Measurements from ENCODE around the gene JUNB.
"Not testable (repeated sequence)": the region's sequence is repeated elsewhere in the genome, so short reads cannot be mapped to it uniquely, and the experiment has no call there.

Gene JUNB

DNA sequence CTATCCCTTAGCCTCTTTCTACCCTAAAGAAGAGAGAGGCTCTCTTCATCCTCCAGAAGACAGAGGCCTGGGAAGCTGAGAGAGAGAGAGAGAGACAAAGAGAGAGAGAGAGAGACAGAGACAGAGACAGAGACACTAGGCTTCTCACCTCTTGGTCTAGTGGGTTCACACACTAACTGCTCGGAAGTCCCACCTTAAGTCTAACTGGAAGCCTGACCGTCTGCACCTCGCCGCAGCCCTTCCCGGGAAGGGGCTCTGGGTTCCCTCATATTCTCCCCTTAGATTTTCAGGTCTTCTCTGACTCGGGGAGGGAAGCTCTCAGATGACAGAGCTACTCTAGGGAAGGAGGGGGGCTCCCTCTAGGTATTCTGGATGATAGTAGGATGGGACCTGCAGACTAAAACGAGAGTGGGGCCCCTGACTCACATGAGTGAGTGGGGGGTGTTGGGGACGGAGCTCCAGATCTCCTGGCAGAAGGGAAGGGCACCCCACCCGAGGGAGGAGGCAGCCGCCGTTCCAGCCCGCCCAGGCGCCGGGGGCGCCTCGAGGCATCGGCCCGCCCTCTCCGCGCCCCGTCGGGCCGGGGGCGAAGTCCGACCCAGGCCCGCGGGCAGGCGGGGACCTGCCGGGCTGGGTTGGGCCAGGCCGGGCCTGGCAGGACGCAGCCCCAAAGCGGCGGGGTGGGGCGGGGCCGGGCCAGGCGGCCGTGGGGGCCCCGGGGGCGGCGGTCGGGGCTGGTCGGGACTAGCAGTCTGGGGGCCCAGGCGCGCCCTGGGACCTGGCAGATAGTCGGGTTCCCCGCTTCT, 2.0 kb upstream of the JUNB start:
- DNase-seq: peak in 1 of 2 donors; percentile 28

DNA sequence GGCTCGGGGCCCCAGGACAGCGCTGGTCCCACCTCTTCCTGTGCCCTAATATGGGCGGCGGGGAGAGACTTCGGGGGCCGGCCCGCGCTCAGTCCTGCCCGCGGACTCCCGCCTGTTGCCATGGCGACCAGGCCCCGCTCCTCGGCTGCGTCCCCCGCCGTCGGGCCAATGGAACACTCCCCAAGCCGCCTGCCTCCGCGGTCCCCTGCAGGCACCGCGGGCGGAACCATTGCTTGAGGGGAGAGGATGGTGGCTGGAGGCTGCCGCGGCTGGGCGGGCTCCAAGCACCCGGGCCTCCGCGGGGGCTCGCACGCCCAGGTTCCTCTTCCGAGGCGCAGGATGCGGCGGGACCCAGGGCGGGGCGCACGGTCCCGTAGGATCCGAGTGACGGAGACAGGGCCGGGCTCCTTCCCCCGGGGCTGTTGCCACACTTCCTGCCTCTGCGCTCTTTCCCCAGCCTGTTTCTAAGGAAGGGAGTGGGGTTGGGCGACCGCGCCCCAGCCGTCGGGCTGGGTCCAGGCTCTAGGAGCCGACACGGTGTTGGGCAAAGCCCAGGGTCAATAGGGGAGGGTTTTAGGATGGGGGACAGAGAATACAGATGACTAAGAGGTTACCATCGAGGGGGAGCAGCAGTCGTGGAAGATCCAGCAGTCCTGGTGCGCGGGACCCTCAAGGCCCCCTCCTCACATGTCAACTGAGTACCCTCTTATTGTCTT, 1.2 kb upstream of the JUNB start:
- DNase-seq: peak; percentile 91 to 95

DNA sequence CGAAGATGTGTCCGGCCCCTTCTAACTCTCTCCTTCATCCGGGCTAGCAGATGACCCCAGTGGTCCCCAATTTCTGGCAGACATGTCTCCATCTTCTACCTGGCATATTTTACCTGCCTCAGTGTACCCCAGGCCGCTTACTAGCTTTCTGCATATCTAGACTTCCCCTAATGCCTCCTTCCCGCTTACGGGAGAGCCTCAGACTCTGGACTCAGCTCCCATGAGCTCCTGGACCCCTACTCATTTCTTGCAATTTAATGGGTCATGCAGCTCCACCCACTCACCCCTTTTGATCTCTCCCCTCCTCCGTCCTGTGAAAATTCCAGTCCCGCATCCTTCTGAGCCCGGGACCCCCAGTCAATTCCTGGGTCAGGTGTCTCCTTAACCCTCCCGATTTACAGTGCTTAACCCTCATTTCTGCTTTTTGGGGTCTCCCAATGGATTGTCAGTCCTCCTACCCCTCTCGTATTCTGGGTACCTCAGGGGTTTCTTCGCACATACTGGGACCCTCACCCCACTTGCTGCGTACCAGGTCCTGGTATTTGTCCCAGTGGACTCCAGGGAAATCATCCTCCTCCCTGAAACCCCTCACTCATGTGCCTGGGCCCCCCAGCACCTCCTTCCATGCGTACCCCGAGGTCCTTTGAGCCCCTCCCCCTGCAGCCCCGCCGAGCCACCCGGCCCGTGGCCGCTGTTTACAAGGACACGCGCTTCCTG, 500 bp upstream of the JUNB start:
- no peak for DNase-seq

DNA sequence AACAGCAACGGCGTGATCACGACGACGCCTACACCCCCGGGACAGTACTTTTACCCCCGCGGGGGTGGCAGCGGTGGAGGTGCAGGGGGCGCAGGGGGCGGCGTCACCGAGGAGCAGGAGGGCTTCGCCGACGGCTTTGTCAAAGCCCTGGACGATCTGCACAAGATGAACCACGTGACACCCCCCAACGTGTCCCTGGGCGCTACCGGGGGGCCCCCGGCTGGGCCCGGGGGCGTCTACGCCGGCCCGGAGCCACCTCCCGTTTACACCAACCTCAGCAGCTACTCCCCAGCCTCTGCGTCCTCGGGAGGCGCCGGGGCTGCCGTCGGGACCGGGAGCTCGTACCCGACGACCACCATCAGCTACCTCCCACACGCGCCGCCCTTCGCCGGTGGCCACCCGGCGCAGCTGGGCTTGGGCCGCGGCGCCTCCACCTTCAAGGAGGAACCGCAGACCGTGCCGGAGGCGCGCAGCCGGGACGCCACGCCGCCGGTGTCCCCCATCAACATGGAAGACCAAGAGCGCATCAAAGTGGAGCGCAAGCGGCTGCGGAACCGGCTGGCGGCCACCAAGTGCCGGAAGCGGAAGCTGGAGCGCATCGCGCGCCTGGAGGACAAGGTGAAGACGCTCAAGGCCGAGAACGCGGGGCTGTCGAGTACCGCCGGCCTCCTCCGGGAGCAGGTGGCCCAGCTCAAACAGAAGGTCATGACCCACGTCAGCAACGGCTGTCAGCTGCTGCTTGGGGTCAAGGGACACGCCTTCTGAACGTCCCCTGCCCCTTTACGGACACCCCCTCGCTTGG, 966 bp downstream of the JUNB start:
- DNase-seq: peak; percentile 60 to 69

DNA sequence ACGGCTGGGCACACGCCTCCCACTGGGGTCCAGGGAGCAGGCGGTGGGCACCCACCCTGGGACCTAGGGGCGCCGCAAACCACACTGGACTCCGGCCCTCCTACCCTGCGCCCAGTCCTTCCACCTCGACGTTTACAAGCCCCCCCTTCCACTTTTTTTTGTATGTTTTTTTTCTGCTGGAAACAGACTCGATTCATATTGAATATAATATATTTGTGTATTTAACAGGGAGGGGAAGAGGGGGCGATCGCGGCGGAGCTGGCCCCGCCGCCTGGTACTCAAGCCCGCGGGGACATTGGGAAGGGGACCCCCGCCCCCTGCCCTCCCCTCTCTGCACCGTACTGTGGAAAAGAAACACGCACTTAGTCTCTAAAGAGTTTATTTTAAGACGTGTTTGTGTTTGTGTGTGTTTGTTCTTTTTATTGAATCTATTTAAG, 1.6 kb downstream of the JUNB start:
- DNase-seq: no peak

DNA sequence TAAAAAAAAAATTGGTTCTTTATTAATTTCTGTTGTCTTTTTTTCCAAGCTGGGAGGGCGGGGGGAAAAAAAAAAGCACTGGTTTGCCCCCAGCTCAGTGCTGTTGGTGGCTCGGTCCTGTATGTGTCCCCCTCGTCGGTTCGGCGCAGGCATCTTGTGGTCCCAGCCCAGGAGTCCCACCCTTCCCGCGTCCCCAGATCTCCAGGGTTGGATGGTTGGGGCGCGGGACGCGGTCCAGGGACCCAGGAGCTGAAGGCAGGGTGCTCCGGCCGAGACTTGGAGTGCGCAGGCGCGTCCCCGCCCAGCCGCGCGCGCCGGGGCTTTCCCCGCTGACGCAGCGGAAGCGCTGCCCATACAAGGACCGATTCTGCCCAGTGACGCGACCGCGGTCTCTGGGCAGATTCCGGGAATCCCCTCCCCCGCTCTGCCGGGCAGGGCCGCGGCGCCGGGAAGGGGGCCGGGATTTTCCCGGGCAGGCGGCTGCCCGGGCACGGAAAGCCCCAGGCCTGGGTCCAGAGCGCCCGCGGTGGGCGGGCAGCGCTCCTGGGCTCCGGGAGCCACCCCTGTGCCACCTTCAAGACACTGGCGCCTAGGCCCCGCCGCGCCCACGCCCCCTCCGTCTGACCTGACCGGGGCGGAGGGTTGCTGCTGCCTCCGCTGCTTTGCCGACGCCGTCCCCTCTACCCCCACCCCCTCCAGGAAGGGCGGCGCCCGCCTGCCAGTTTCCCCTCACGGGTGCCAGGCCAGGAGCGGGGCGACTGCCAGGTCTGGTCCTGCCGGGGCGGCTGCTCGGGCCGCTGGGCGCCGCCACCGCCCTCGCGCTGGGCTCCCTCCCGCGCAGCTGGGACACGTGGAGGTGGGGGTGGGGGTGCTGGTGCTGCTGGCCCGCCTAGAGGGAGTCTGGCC, 2.3 kb downstream of the JUNB start:
- DNase-seq: peak; percentile 91 to 93

DNA sequence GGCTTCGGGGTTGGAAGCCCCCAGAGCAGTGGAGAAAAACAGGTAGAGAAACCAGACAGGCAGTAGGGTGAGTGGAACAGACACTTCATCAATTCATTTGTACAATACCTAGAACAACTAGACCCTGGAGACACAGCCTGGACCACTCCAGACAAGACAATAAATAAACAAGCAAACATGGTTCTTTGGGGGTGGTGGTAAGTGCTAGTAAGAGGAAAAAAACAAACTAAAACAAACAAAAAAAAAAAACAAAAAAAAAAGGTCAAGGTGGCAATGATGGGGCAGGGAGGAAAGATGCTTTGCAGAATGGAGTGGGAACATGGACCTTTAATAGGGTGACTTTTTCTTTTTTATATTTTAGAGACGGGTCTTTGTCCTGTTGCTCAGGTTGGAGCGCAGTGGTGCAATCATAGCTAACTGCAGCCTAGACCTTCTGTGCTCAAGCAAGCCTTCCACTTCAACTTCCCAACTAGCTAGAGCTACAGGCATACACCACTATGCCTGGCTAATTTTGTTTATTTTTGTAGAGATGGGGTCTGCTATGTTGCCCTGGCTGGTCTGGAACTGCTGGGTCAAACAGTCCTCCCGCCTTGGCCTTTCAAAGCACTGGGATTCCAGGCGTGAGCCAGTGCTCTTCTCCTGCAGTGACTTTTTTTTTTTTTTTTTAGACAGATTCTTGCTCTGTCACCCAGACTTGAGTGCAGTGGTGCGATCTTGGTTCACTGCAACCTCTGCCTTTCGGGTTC, 3.1 kb downstream of the JUNB start:
- no peak for DNase-seq

DNA sequence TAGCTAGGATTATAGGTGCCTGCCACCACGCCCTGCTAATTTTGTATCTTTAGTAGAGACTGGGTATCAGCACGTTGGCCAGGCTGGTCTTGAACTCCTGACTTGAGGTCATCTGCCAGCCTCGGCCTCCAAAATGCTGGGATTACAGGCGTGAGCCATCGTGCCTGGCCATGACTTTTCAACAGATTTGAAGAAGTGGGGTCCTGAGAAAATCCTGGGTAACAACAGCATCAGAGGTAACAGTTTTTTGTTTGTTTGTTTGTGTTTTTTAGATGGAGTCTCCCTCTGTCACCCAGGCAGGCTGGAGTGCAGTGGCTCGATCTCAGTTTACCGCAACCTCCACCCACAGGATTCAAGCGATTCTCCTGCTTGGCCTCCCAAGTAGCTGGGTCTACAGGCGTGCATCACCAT, 3.7 kb downstream of the JUNB start:
- no peak for DNase-seq

DNA sequence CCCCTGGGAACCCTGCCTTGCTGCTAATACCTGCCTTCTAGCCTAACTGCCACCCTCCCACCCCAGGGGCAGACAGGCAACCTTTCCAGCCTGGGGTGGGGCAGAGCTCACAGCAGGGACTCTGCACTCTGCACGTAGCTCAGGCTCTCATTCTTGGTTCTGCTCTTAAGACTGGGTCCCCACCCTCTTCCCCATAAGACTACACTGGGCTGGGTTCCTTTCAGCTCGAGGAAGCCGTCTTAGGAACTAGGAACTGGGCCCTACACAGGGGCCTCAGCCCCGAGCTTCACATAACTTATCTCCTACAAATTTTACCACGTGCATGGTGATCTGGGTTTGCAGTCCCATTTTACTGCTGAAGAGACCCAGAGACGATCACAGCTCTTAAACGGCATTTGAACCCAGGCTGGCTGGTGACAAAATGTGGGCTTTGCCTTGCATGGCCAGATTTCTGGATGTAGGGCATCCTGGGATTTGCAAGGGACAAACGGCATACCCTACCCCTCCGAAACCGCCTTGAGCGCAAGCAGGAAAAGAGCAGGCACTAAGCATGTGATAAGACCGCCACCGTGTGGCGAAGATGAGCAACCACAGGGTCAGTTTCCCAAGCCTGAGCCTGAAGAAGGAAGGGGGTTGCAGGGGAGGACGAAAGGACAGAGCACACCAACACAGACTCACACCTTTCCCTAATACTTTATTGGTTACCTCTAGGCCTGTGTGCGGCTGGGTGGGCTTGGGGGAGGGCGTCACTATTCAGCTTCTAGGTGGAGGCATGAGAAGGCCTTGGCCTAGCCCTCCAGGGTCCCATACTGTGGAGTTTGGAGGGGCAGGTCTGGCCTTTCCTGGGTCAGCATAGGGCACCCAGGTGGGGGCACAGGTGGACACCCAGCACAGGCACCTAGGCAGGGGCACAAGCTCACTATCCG, 5.1 kb downstream of the JUNB start:
- peak; percentile 70 to 76 for DNase-seq

DNA sequence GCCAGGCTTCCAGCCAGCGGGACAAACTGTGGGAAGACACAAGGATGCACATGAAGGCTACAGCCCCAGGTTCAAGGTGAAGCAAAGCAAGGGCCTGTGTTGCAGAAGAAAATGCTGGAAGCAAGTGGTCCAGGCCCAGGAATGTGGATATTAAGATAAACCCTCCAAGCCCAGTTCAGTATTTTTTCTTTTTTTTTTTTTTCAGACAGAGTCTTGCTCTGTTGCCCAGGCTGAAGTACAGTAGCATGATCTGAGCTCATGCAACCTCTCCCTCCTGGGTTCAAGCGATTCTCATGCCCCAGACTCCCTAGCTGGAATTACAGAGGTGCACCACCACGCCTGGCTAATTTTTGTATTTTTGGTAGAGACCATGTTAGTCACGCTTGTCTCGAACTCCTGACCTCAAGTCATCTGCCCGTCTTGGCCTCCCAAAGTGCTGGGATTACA, 5.9 kb downstream of the JUNB start:
- no peak for DNase-seq

DNA sequence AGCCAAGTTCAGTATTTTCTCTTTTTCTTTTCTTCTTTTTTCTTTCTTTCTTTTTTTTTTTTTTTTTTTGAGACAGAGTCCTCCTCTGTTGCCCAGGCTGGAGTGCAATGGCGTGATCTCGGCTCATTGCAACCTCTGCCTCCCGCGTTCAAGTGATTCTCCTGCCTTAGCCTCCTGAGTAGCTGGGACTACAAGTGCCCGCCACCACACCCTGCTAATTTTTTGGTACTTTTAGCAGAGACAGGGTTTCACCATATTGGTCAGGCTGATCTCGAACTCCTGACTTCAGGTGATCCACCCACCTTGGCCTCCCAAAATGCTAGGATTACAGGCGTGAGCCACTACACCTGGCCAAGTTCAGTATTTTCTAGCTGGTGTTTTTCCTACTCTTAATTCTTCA, 6.3 kb downstream of the JUNB start:
- DNase-seq: not testable (repeated sequence)

DNA sequence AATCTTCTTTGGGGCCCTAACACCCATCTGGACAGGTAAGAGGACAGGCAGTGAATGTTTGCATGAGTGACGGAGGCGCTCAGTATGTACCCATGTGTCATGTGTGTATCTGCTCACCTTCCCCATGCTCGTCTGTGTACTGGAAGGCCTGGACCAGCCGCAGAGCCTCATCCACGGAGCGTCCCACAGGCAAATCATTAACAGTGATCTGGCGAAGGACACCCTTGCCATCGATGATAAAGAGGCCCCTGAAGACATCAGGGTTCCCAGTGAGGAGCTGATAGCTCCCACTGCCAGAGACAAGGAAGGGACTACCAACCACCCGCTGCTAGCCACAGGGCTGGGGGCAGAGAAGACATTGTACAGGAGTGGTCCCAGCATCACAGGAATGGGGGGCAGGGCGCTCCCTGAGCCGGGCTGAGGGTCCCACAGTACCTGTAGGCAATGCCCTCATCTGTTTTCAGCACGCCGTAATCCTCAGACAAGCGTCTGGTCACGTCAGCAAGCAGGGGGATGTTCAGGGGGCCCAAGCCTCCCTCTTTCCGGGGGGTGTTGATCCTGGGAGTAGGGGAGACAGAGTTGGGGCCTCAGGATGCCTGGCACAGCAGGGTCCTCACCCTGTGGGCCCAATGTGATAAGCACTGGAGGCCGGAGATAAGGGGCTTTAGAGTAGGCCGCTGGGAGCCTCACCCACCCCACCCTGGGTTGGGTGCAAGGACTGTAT, 8.6 kb downstream of the JUNB start:
- DNase-seq: no peak

DNA sequence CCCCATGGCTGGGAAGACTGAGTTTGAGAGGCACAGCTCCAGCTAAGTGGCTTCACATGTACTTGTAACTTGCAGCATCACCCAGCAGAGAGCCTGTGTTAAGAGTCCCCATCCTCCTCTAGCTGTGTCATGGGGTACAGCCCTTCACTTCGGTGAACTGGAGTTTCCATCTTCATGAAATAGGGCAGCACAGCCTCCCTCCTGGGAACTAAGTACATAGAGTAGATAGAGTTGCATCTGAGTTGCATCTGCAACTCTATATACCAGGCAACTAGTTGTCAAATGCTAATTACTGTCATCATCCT, 9.1 kb downstream of the JUNB start:
- DNase-seq: no peak

DNA sequence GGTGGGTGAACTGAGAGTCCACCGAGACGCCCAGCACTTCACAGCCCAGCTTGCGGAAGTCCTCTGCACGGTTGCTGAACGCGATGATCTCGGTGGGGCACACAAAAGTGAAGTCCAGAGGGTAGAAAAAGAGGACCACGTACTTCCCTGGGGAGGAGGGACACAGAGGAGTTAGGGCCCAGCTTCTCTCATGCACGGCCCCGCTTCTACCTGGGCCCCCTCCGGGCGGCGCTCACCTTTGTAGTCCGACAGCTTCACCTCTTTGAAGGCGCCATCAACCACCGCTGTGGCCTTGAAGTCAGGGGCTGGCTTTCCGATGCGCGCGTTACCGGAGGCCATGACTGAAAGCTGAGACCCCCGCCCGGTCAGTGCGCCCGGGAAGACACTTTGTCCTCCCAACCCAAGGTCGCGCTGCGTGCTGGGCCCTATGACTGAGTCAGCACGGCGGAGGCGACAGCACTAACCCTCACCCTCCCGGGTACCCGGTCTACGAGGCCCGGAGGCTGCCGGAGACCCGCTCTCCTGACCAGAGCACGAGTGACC, 9.7 kb downstream of the JUNB start:
- no peak for DNase-seq

DNA sequence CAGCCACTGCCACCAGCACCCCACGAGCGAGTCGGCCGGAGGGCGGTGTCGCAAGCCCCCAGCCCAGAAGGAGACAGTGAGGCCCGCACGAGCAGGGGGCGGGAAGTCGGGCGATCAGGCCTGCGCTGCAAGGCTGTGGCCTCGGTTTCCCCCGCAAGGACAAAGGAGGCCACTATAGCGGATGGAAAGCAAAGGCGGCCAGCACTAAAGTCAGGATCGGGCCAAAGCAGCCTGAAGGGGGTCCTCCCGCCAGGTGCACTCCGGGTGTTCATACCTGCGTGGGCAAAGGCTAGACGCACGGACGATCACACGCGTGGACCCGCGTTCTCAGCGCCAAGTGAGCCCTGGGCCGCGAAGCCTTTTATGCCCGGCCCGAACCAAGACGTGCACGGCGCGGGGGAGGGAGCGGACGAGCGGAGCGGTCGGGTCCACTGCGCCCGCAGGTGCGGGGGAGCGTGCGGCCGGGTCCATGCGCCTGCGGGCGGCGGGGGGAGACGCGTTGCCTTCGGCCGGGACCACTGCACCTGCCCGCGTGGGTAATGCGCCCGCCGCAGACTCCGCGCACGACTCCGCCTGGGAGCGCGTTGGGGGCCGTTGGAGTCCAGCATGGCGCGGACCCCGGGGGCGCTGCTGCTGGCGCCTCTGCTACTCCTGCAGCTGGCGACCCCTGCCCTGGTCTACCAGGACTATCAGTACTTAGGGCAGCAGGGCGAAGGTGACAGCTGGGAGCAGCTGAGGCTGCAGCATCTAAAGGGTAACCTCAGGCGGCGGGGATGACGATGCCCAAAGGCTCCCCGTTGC, 10.4 kb downstream of the JUNB start, which contains the start of the genes PRDX2 and THSD8:
TSS of gene PRDX2 (minus strand) at position 335 of the 801 bp plus-strand sequence. CDS start 539 bp downstream, outside the sequence.
TSS of gene THSD8 (plus strand) at position 604 of the 801 bp plus-strand sequence. CDS start at position 607, 3 bp downstream.
- DNase-seq: peak; percentile 68 to 81

DNA sequence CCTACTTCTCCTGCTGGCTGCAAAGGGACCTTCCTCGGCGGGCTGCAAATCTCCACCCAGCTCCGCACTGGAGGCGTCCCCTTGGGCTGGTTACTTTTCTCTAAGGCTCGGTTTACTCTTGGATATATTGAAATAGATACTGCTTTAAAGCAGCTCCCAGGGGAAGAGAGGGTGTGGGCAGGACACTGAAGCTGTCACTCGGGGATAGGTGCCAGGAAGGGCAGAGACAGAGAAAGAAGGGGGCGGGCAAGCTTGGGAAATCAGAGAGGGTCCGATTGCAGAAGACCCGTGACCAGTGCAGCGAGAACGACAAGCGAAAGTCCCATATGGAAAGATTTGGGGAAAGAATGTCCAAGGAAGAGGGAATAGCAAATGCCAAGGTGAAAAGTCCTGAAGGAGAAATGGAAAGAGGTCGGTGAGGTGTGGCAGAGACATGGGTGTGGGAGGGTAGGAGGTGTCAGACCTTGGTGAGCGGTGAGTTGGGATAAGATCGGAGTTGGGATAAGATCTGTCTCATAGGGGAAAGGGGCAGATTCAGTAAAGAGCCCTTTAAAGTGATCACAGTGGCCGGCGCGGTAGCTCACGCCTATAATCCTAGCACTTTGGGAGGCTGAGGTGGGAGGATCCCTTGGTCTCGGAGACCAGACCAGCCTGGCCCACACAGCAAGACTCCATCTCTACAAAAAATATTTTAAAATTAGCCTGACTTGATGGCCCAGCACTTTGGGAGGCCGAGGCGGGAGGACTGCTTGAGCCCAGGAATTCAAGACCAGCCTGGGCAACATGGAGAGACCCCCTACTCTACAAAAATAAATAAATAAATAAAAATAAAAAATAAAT, 11.2 kb downstream of the JUNB start:
- DNase-seq: no peak

DNA sequence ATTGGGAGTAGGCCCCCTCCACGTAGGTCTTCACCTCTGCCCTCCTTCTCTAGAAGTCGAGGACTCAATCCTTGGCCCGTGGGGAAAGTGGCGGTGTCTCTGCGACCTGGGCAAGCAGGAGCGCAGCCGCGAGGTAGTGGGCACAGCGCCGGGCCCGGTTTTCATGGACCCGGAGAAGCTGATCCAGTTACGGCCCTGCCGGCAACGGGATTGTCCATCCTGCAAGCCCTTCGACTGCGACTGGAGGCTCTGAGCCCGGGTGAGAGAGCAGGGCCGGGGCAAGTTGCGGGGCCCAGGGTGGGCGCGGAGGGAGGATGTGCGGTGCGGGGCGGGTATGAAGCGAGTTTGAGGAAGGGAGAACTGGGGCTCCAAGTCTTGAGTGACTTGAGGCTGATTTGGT, 12.8 kb downstream of the JUNB start:
- DNase-seq: no peak

Measured in stimulated activated CD4-positive, alpha-beta T cell treated with anti-CD3 and anti-CD28 coated beads, Interleukin-2, amount 100 ng/mL, for 48 hours (primary cell).